ENCODE measurements around the gene LRRC23. TPM values are rescaled to one million over a fixed set of nuclear protein-coding genes. Genes with fewer than 3 reads are reported as not detected.
"Not testable (repeated sequence)": the region's sequence is repeated elsewhere in the genome, so short reads cannot be mapped to it uniquely, and the experiment has no call there.

Gene LRRC23
- total RNA-seq, 2 experiments from 2014 or later, result 5.7 to 6.1 TPM

- DNase-seq; H3K27me3 Mint-ChIP-seq; H3K36me3 Mint-ChIP-seq (ENCODE audit: low read depth); H3K9me3 Mint-ChIP-seq: not testable (repeated sequence)
- Mint-ChIP-seq H3K27ac (peak overlapping the region; percentile 56), H3K4me3 (peak overlapping the region; percentile 37), H3K4me1 (peaks cover 38% of the 10 kb centered on the region)
- CTCF ChIA-PET, result interaction anchor here (0.7 to 2.8 kb wide), 5 partner anchors 10 to 169 kb away, joined by 6 to 120 read pairs (median 9); partner anchors contain the start of genes COPS7A and SPSB2
- POLR2A ChIA-PET, result interaction anchor here (1.6 to 2.8 kb wide), 7 partner anchors 13 to 104 kb away, joined by 6 to 69 read pairs (median 30); partner anchors contain the start of genes C12orf57, CD4, CDCA3 and ENO2
Measured at GRCh38 chr12:6892683-6893082, 11.9 kb upstream of the LRRC23 start.

GRCh38 chr12:6894321-6894720 is 10.3 kb upstream of the LRRC23 start:
- H3K36me3 Mint-ChIP-seq (ENCODE audit: low read depth), result peaks cover 6% of the 10 kb centered on the region
- DNase-seq, result no peak
- H3K4me1 Mint-ChIP-seq, result peaks cover 29% of the 10 kb centered on the region
- H3K9me3 Mint-ChIP-seq, result no peaks in the 10 kb centered on the region
- no peak overlapping the region for H3K27ac Mint-ChIP-seq
- H3K27me3 Mint-ChIP-seq, result no peaks in the 10 kb centered on the region
- POLR2A ChIA-PET, result interaction anchor here (0.8 to 1.6 kb wide), 4 partner anchors 8 to 43 kb away, joined by 3 to 5 read pairs (median 4); partner anchors contain the start of genes CDCA3, ENO2 and LRRC23
- CTCF ChIA-PET, result interaction anchor here (0.9 to 1.1 kb wide), 2 partner anchors 22 to 25 kb away, joined by 3 to 5 read pairs; partner anchors contain the start of gene SPSB2
- no peak overlapping the region for H3K4me3 Mint-ChIP-seq

GRCh38 chr12:6896846-6897435 is 7.7 kb upstream of the LRRC23 start:
- H3K36me3 Mint-ChIP-seq (ENCODE audit: low read depth), result no peaks in the 10 kb centered on the region
- no peak overlapping the region for H3K4me3 Mint-ChIP-seq
- H3K4me1 Mint-ChIP-seq, result peaks cover 10% of the 10 kb centered on the region
- CTCF ChIA-PET, result interaction anchor here (0.6 to 1.8 kb wide), 4 partner anchors 24 to 41 kb away, joined by 3 to 8 read pairs (median 4); partner anchors contain the start of gene SPSB2
- no peak for DNase-seq
- H3K27me3 Mint-ChIP-seq, result no peaks in the 10 kb centered on the region
- POLR2A ChIA-PET, result interaction anchor here (0.7 kb wide), 1 partner anchor 10 kb away, joined by 3 read pairs; no protein-coding TSS in a partner anchor
- H3K9me3 Mint-ChIP-seq, result no peaks in the 10 kb centered on the region
- H3K27ac Mint-ChIP-seq, result no peak overlapping the region

GRCh38 chr12:6899427-6899826 is 5.2 kb upstream of the LRRC23 start:
- H3K27ac Mint-ChIP-seq, result no peak overlapping the region
- ChIA-PET CTCF (interaction anchor here (0.8 kb wide), 1 partner anchor 8 kb away, joined by 6 read pairs; no protein-coding TSS in a partner anchor), POLR2A (interaction anchor here (1.5 to 1.9 kb wide), 3 partner anchors 8 to 46 kb away, joined by 5 to 6 read pairs (median 6); partner anchors contain the start of gene ENO2)
- no peaks in the 10 kb centered on the region for H3K9me3 Mint-ChIP-seq
- H3K27me3 Mint-ChIP-seq, result no peaks in the 10 kb centered on the region
- no peaks in the 10 kb centered on the region for H3K36me3 Mint-ChIP-seq (ENCODE audit: low read depth)
- no peak for DNase-seq
- no peak overlapping the region for H3K4me3 Mint-ChIP-seq
- peaks cover 2% of the 10 kb centered on the region for H3K4me1 Mint-ChIP-seq

- H3K27ac Mint-ChIP-seq, result no peak overlapping the region
- peaks cover 2% of the 10 kb centered on the region for H3K4me1 Mint-ChIP-seq
- H3K4me3 Mint-ChIP-seq, result no peak overlapping the region
- ChIA-PET POLR2A (interaction anchor here (1.5 to 1.9 kb wide), 3 partner anchors 9 to 47 kb away, joined by 5 to 6 read pairs (median 6); partner anchors contain the start of gene ENO2), CTCF (interaction anchor here (0.8 to 1.2 kb wide), 2 partner anchors 9 kb away, joined by 4 to 6 read pairs; no protein-coding TSS in a partner anchor)
- H3K36me3 Mint-ChIP-seq (ENCODE audit: low read depth), result no peaks in the 10 kb centered on the region
- no peaks in the 10 kb centered on the region for H3K9me3 Mint-ChIP-seq
- DNase-seq, result no peak
- H3K27me3 Mint-ChIP-seq, result no peaks in the 10 kb centered on the region
Measured at GRCh38 chr12:6899837-6900519, 4.6 kb upstream of the LRRC23 start.

- H3K36me3 Mint-ChIP-seq (ENCODE audit: low read depth), result no peaks in the 10 kb centered on the region
- peaks cover 2% of the 10 kb centered on the region for H3K4me1 Mint-ChIP-seq
- no peaks in the 10 kb centered on the region for H3K9me3 Mint-ChIP-seq
- no peaks in the 10 kb centered on the region for H3K27me3 Mint-ChIP-seq
- DNase-seq, result no peak
- H3K4me3 Mint-ChIP-seq, result no peak overlapping the region
- no peak overlapping the region for H3K27ac Mint-ChIP-seq
- POLR2A ChIA-PET, result interaction anchor here (0.8 to 8.9 kb wide), 3 partner anchors 8 to 41 kb away, joined by 3 to 53 read pairs (median 6); partner anchors contain the start of genes C12orf57 and RNU7-1
- CTCF ChIA-PET, result interaction anchor here (0.8 to 3.5 kb wide), 3 partner anchors 11 to 29 kb away, joined by 3 to 17 read pairs (median 13); partner anchors contain the start of genes ENO2 and SPSB2
Measured at GRCh38 chr12:6902448-6902847, 2.2 kb upstream of the LRRC23 start.

- Mint-ChIP-seq H3K4me3 (no peak overlapping the region), H3K36me3 (ENCODE audit: low read depth) (no peaks in the 10 kb centered on the region), H3K27me3 (no peaks in the 10 kb centered on the region), H3K27ac (no peak overlapping the region), H3K9me3 (no peaks in the 10 kb centered on the region), H3K4me1 (peaks cover 2% of the 10 kb centered on the region)
- ChIA-PET CTCF (interaction anchor here (0.9 to 6.1 kb wide), 3 partner anchors 13 to 31 kb away, joined by 5 to 28 read pairs (median 17); partner anchors contain the start of gene SPSB2), POLR2A (interaction anchor here (5.8 to 8.9 kb wide), 2 partner anchors 12 to 31 kb away, joined by 40 to 53 read pairs; partner anchors contain the start of gene SPSB2)
- no peak for DNase-seq
Measured at GRCh38 chr12:6903722-6904121, 900 bp upstream of the LRRC23 start.

- Mint-ChIP-seq H3K4me1 (no peaks in the 10 kb centered on the region), H3K36me3 (ENCODE audit: low read depth) (no peaks in the 10 kb centered on the region), H3K9me3 (no peaks in the 10 kb centered on the region), H3K27ac (no peak overlapping the region), H3K4me3 (no peak overlapping the region), H3K27me3 (no peaks in the 10 kb centered on the region)
- ChIA-PET POLR2A (interaction anchor here (0.5 to 8.9 kb wide), 13 partner anchors 8 to 282 kb away, joined by 3 to 53 read pairs (median 5); partner anchors contain the start of genes C12orf57, ENO2, RNU7-1 and SPSB2), CTCF (interaction anchor here (1.0 to 6.1 kb wide), 5 partner anchors 14 to 59 kb away, joined by 3 to 34 read pairs (median 5); no protein-coding TSS in a partner anchor)
- no peak for DNase-seq
Measured at GRCh38 chr12:6905414-6906040, 905 bp downstream of the LRRC23 start.

- not testable (repeated sequence) for H3K4me1 Mint-ChIP-seq; H3K27ac Mint-ChIP-seq; H3K9me3 Mint-ChIP-seq; H3K27me3 Mint-ChIP-seq; H3K36me3 Mint-ChIP-seq (ENCODE audit: low read depth); DNase-seq; H3K4me3 Mint-ChIP-seq
- ChIA-PET CTCF (interaction anchor here (1.7 to 6.1 kb wide), 5 partner anchors 17 to 38 kb away, joined by 7 to 34 read pairs (median 11); partner anchors contain the start of gene SPSB2), POLR2A (interaction anchor here (1.1 to 8.9 kb wide), 7 partner anchors 12 to 57 kb away, joined by 3 to 53 read pairs (median 7); partner anchors contain the start of genes C12orf57, CDCA3, RNU7-1 and SPSB2)
Measured at GRCh38 chr12:6908141-6908540, 3.5 kb downstream of the LRRC23 start.

GRCh38 chr12:6909421-6910145 is 5.0 kb downstream of the LRRC23 start:
- POLR2A ChIA-PET, result interaction anchor here (1.4 to 8.9 kb wide), 7 partner anchors 10 to 50 kb away, joined by 3 to 53 read pairs (median 5); partner anchors contain the start of genes C12orf57, RNU7-1 and SPSB2

GRCh38 chr12:6912164-6912935 is 7.7 kb downstream of the LRRC23 start:
- CTCF ChIA-PET, result interaction anchor here (0.5 to 2.8 kb wide), 6 partner anchors 12 to 283 kb away, joined by 3 to 10 read pairs (median 4); no protein-coding TSS in a partner anchor
- Mint-ChIP-seq H3K4me3 (peak overlapping the region; percentile 90), H3K36me3 (ENCODE audit: low read depth) (peaks cover 24% of the 10 kb centered on the region), H3K4me1 (peaks cover 40% of the 10 kb centered on the region), H3K27me3 (no peaks in the 10 kb centered on the region), H3K9me3 (no peaks in the 10 kb centered on the region), H3K27ac (no peak overlapping the region)
- POLR2A ChIA-PET, result interaction anchor here (0.7 to 2.5 kb wide), 7 partner anchors 7 to 61 kb away, joined by 3 to 9 read pairs (median 4); partner anchors contain the start of genes C12orf57, LRRC23, RNU7-1 and TPI1
- no peak for DNase-seq

More at GRCh38 chr12:6909421-6910145, 5.0 kb downstream of the LRRC23 start:
- peaks cover 17% of the 10 kb centered on the region for H3K4me1 Mint-ChIP-seq
- DNase-seq, result no peak
- H3K27me3 Mint-ChIP-seq, result no peaks in the 10 kb centered on the region
- H3K27ac Mint-ChIP-seq, result no peak overlapping the region
- H3K4me3 Mint-ChIP-seq, result no peak overlapping the region
- H3K36me3 Mint-ChIP-seq (ENCODE audit: low read depth), result no peaks in the 10 kb centered on the region
- no peaks in the 10 kb centered on the region for H3K9me3 Mint-ChIP-seq
- CTCF ChIA-PET, result interaction anchor here (0.6 to 6.1 kb wide), 6 partner anchors 16 to 41 kb away, joined by 3 to 34 read pairs (median 9); partner anchors contain the start of gene SPSB2

All from activated CD4-positive, alpha-beta memory T cell treated with anti-CD3 and anti-CD28 coated beads, Interleukin-2, amount 10 ng/mL, durations not matched to agents 7 days and 5 days (primary cell).